GM19351 (cell line): ENCODE measurements around the gene EGLN2.
"Not testable (repeated sequence)": the region's sequence is repeated elsewhere in the genome, so short reads cannot be mapped to it uniquely, and the experiment has no call there.

ENCODE experiments used
- ATAC-seq: cut with Tn5 transposase; IDR thresholded peaks from one replicate; pipeline ENCODE4 v1.9.1; 2021; ENCODE audit warnings: mild to moderate bottlenecking, moderate library complexity; ENCODE audit not compliant: unreplicated experiment

Gene EGLN2

DNA sequence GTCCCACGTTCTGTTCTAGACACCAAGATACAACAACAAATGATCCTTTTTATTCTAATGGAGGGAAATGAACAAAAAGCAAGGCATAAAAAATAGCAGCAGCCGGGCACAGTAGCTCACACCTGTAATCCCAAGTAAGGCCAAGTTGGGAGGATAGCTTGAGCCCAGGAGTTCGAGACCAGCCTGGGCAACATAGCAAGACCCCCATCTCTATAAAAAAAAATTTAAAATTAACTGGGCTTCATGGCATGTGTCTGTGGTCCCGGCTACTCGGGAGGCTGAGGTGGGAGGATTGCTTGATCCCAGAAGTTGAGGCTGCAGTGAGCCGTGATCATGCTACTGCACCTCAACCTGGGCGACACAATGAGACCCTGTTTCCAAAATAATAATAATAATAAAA lies 22.6 kb upstream of the EGLN2 start:
- ATAC-seq: no peak

DNA sequence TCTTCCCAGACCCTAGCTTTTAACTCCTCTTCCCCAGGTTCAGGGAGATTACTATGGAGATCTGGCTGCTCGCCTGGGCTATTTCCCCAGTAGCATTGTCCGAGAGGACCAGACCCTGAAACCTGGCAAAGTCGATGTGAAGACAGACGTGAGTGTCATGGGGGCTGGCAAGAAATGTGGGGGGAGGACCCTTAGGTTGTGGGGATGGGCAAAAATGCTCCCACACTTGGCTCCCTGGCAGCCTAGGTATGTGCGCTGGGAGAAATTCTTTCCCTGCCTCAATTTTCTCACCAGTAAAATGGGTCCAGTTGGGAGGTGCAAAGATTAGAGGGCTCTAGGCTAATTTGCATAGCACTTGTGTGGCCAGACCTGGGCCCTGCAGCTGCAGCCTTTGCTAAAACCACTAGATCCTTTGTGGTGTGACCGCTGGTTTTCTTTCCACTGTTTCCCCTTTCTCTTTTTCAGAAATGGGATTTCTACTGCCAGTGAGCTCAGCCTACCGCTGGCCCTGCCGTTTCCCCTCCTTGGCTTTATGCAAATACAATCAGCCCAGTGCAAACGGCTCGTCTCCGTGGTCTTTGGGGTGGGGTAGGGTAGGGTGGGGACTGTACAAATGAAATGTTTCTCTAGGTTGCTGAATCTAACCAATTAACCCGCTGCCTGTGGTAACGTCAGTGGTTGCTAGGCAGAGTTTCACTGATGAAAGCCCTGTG lies 21.9 kb upstream of the EGLN2 start:
- peak; percentile 61 for ATAC-seq

DNA sequence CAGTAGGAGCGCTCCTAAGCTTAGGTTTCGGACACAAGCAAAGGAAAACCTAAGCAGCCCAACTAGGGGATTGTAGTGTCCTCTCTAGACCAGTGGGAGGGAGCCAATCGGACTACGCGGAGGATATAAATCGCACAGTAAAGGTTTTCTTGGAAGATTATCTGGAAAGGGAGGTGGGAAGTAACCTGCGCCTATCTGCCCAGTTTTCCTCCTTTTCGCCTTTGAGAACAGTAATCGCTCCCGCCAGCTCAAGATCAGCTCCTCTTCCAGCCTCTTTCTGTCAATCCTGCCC lies 21.4 kb upstream of the EGLN2 start:
- no peak for ATAC-seq

DNA sequence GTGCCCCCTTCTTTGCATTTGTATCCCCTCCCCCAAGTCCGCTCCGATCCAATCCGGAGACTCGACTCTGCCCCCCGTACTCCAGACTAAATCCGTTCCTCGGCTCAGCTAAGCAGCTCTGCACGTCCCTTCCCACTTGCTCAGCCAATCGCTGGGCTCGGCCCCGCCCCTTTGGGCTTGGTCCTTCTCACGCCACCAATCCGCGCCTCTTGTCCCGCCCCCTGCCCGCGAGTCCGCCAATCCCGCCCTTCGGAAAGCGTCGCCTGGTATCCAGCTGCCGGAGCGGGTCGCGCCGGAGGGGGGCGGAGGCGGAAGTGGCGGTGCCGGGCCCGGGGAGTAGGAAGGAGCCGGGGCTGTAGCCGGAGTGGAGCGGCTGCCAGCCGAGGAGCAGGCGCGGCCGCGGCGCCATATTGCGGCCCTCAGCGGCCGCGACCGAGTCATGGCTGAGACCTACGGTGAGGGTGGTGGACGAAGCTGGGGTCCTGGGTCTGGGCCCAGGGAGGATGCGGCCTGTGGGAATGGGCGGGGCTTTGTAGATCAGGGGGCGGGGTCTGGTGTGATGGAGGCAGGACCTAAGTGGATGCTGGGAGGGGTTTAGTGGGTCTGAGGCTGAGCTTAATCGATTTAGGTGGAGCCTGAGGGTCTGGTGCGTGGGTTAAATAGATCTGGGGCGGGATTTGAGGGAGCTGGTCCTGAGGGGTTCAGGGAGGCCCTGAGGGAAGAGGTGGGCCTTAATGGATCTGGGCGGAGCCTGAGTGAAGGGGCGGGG lies 20.9 kb upstream of the EGLN2 start, which contains the start of gene RAB4B:
Gene RAB4B (plus strand): TSS at position 311 of the 769 bp plus-strand sequence. CDS start 129 bp downstream, at position 440.
- peak; percentile 56 for ATAC-seq

DNA sequence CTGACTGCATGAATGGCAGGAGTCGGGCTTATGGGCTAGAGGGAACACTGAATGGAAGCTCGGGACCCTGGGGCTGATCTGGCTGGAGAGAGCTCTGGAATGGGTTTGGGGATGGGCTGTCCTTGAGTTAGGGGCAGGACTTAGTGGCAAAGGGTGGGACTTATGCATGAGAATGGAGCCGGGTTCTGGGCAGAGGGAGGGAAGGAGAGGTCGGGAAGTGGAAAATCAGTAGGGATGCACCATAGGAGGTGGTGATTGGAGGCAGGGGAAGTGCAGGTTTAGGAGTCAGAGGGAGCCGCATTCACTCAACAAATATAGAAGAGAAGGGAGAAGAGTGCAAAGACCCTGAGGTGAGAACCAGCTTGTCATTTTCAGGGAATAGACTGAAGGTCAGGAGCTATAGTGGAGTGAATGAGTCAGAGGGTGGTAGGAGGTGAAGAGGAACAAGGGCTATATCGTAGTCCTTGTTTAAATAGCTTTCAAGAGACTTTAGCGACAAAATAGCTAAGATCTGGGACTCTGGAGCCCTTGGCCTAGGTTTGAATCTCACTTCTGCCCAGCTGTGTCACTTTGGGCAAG lies 20.2 kb upstream of the EGLN2 start:
- no peak for ATAC-seq

DNA sequence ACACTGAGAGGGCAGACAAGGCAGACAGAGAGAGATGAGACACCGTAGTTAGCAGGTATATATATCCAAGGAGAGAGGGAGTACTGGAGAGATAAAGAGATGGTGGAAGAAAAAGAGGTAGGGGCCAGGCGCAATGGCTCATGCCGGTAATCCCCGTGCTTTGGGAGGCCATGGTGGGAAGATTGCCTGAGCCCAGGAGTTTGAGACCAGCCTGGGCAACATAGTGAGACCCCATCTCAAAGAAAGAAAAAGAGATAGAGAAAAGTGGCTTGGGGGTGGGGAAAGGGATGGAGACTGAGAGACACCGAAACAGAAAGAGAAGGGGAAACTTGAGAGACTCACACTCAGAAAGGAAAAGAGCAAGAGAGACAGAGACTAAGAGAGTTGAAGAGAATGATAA lies 18.4 kb upstream of the EGLN2 start:
- ATAC-seq: no peak

DNA sequence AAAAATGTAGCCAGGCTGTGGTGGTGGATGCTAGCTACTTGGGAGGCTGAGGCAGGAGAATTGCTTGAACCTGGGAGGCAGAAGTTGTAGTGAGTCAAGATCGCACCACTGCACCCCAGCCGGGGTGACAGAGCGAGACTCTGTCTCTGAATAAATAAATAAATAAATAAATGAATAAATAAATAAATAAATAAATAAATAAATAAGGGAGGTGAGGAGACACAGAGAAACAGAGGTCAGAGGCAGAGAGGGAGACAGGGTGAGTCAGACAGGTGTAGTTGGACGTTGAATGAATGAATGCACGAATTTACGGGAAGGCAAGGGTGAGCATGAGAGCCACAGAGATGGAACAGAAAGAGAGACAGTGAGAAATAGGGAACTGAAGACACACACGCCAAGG lies 17.9 kb upstream of the EGLN2 start:
- ATAC-seq: no peak

DNA sequence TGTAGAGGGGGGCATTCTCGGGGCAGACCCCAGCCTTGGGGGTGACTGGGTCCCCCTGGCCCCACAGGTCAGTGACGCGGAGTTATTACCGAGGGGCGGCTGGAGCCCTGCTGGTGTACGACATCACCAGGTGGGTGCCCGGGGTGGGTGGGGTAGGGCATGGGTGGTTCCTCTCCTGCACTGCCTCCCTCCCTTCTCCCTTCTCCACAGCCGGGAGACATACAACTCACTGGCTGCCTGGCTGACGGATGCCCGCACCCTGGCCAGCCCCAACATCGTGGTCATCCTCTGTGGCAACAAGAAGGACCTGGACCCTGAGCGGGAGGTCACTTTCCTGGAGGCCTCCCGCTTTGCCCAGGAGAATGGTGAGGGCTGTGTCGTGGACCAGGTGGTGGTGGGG lies 15.3 kb upstream of the EGLN2 start:
- no peak for ATAC-seq

DNA sequence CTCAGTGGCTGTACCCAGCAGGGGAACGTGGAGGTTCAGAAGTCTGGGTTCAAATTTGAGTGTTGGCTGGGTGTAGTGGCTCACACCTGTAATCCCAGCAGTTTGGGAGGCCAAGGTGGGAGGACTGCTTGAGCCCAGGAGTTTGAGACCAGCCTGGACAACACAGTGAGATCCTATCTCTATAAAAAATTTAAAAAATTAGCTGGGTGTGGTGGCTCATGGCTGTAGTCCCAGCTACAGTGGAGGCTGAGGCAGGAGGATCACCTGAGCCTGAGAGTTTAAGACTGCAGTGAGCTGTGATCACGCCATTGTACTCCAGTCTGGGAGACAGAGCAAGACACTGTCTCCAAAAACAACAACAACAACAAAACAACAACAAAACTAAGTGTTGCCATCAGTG lies 14.8 kb upstream of the EGLN2 start:
- ATAC-seq: not testable (repeated sequence)

DNA sequence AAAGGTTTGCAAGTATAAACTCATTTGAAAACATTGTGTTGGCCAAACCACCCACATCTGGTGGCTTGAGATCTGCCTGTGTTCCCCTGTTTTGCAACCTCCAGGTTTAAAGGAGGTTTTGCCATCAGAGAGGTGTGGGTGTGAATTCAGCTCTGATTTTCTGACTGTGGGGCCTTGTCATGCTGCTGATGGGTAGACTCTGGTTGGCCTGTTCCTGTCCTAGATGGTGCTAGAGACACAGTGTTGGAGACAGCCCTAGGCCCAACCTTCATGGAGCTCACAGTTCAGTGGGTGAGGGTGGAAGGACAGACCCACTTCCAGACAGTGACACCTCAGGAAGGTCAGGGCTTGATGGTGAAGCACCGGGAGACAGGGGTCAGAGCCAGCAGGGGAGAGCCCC lies 13.5 kb upstream of the EGLN2 start:
- no peak for ATAC-seq

DNA sequence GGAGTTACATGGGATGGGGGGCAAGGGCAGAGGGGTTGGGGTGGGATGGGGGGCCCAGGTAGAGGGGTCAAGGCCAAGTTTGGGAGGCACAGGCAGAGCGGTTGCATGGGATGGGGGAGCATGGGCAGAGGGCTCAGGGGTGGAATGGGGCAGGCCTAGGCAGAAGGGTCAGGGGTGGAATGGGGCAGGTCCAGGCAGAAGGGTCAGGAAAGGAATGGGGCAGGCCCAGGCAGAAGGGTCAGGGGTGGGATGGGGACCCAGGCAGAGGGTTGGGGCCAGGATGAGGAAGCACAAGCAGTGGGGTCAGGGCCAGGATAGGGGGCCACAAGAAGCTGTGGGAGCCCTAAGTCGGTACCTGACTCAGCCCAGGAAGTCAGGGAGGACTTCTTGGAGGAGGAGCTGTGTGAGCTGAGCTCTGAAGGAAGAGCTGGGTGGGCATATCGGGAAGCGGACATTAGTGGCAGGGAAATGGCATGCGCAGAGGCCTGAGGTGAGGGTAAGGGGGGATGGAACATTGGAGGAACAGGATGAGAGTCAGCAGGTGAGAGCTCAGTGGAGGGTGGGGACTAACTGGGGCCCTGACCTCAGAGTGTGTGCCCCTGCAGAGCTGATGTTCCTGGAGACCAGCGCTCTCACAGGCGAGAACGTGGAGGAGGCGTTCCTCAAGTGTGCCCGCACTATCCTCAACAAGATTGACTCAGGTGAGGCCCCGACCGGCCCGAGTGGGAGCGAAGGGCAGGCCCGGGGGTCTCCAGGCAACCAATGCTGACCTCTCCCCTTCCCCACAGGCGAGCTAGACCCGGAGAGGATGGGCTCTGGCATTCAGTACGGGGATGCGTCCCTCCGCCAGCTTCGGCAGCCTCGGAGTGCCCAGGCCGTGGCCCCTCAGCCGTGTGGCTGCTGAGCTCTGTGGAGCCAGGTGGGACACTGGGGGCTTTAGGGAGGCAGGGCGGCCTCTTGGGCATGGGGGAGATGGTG lies 12.6 kb upstream of the EGLN2 start:
- ATAC-seq: no peak

DNA sequence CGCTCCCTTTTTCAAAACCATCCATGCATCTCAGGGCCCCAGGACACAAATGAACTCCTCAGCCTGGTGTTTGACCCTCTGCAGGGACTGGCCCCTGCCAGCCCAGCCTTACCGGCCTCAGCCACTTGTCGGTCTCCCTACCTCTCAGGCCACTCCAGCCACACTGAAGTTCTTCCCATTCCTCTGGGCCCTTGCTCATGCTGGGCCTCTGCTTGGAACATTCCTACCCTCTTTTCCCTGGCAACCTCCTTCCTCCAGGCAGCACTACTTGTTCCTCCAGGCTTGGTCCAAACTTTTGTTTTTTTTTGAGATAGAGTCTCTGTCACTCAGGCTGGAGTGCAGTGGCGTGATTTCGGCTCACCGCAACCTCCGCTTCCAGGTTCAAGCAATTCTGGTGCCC lies 7.6 kb upstream of the EGLN2 start:
- no peak for ATAC-seq

DNA sequence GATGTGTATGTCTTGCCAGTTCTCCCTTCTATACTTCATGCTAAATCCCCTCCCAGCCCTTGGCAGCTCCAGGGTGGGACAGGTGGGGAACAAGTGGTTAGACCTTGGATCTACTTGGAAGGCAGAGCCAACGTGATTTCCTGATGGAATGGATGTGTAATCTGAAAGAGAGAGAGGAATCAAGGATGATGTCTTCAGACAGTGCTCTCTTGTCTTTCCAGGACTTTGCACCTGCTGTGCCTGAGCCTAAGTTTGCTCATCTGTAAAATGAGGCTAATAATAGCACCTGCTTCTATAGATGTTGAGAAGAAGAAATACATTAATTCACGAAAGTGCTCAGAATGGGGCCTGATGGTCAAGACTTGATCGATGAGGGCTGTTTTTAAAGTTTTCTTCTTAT lies 7.0 kb upstream of the EGLN2 start:
- no peak for ATAC-seq

DNA sequence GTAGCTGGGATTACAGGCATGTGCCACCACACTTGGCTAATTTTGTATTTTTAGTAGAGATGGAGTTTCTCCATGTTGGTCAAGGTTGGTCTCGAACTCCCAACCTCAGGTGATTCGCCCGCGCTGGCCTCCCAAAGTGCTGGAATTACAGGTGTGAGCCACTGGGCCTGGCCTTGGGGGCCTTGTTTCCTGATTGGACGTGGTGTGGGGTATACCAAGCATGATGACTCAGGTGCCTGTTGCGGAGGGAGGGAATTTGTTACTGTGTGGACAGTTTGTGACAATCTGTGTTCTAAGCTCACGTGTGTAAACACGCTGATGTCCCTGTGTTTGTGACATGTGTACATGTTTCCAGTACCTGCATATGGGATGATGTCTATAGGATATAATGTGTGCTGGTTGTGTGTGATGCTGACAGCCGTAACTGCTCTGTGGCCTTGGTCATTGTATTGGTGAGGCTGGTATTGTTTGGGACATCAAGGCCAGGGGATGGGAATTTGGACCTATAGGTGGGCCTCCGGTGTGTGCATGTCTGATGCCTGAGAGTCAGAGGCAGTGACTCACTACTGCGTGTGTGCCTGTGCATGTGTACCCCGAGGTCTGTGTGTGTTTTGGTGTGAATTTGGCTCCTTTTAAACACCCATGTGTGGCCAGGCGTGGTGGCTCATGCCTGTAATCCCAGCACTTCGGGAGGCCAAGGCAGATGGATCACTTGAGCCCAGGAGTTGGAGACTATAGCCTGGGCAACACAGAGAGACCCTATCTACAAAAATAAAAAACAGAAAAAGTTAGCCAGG lies 1.6 kb upstream of the EGLN2 start:
- ATAC-seq: no peak

DNA sequence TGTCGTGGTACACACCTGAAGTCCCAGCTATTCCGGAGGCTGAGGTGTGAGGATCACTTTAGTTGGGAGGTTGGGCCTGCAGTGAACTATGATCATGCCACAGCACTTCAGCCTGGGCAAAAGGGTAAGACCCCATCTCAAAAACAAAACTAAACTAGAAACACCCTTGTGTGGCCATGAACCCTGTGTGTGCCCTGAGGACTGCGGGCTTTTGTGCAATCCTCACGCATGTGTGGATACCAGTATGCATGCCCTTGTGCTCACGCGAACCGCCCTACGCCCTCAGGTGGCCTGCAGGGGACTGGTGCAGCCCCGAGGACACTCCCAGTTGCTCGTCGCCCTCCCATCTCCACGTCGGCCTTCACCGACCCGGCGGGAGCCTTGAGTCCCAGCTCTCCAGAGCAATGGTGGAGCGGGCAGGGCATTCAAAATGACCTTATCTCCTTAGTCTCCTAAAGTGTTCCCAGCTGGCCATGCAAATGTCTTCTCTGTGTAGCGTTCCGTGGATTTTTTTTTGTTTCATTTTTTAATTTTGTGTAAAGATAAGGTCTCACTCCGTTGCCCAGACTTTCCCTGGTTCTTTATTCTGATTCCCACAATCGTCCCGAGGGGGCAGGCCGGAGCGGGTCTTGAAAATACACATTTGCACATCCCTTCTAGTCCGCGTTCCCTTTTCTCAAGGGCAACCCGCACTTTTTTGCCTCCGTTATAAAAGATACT lies 868 bp upstream of the EGLN2 start:
- ATAC-seq: peak; percentile 38

DNA sequence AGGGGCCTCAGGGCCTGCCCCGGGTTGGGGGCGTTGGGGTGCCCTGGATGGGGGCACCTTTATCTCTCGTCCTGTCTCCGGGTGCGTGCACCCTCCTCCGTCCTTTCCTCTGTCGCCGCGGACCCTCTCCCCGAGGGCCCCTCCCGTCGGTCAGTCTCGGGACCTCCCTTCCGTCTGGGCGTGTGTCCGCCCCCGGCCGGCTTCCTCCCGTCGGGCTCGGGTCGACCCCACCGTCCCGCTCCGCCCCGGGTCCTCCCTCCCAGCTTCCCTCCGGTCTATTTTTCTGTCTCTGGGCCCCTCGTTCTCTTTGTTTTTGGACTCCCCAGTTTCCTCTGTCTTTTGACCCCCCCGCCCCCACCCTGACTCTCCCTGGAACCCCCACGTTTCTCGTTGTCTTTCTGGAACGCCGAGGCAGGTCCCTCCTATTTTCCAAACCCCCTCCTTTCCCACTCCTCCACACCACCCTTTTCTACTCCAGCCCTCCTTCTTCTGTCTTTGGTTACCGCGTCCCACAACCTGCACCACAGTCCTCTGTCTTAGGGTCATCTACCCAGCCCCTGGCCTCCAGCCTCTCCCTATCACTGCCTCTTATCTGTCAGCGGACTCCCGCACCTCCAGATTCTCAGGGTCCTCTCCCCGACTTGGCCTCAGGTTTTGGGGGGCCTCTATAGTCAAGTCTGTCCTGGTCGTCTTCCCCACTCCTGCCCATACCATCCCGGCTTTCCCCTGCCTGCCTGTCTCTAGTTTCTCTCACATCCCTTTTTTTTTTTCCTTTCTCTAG lies 757 bp downstream of the EGLN2 start:
- ATAC-seq: no peak

DNA sequence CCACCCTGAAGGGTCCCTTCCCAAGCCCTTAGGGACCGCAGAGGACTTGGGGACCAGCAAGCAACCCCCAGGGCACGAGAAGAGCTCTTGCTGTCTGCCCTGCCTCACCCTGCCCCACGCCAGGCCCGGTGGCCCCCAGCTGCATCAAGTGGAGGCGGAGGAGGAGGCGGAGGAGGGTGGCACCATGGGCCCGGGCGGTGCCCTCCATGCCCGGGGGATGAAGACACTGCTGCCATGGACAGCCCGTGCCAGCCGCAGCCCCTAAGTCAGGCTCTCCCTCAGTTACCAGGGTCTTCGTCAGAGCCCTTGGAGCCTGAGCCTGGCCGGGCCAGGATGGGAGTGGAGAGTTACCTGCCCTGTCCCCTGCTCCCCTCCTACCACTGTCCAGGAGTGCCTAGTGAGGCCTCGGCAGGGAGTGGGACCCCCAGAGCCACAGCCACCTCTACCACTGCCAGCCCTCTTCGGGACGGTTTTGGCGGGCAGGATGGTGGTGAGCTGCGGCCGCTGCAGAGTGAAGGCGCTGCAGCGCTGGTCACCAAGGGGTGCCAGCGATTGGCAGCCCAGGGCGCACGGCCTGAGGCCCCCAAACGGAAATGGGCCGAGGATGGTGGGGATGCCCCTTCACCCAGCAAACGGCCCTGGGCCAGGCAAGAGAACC lies 1.5 kb downstream of the EGLN2 start:
- ATAC-seq: no peak

DNA sequence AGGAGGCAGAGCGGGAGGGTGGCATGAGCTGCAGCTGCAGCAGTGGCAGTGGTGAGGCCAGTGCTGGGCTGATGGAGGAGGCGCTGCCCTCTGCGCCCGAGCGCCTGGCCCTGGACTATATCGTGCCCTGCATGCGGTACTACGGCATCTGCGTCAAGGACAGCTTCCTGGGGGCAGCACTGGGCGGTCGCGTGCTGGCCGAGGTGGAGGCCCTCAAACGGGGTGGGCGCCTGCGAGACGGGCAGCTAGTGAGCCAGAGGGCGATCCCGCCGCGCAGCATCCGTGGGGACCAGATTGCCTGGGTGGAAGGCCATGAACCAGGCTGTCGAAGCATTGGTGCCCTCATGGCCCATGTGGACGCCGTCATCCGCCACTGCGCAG lies 2.0 kb downstream of the EGLN2 start:
- no peak for ATAC-seq
